ENCODE data around the gene TMEM138. TPM values are rescaled to one million over a fixed set of nuclear protein-coding genes. Genes with fewer than 3 reads are reported as not detected.
A peak's percentile ranks its signal among the peaks of the same experiment; 100 is the strongest.

Gene TMEM138
- total RNA-seq, 1 donor from 2014 or later: 30.7 TPM

DNA sequence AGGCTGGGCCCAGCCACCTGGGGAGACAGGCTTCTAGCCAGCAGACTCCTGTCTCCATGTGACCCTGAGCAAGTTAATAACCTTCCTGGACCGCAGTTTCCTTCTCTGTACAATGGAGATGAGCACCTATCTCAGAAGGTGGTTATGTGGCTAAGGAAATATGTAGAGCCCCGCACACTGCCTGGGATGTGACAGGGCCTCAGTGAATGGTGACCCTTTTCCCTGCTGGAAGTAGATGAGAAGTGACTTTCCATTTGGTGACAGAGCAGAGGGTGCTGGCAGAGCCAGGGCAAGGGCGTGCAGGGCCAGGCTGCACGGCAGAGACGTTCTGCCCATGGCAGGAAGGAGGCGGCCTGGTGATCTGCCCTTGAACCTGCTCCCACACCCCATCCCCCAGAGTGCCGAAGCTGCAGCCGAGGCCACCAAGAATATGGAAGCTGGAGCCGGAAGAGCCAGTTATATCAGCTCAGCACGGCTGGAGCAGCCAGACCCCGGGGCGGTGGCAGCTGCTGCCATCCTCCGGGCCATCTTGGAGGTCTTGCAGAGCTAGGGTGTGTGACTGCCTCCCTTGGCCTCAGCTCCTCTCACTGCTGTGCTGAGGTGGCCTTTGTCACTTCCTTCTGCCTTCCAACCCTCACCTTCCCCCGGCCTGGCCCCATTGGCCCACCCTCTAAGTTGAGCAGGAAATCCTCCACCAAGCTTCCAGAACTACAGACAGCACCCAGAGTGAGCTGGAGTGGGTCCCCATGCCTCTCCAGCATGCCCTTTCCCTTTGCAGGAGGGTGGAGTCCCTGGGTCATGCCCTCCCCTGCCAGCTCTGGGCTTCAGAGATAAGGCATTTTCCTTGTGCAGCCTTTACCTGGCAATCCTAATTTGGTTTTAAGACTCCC is 16.0 kb upstream of the TMEM138 start:
- Mint-ChIP-seq H3K36me3 (peaks cover 9% of the 10 kb centered on the region), H3K27me3 (ENCODE audit: insufficient read depth, low read depth) (peaks cover 3% of the 10 kb centered on the region), H3K27ac (no peak overlapping the region), H3K4me1 (no peaks in the 10 kb centered on the region), H3K4me3 (no peak overlapping the region), H3K9me3 (no peaks in the 10 kb centered on the region)
- no peaks in the 10 kb centered on the region for H3K9me3 ChIP-seq (ENCODE audit: low read depth)
- H3K9ac ChIP-seq: no peak overlapping the region
- no peaks in the 10 kb centered on the region for H3K36me3 ChIP-seq
- H2AFZ ChIP-seq (replicated peaks): no peak overlapping the region
- DNase-seq (ENCODE audit: low spot score): no peak
- TF ChIP-seq EZH2phosphoT487 (IDR thresholded peaks at IDR 0.05): no peak
- TF ChIP-seq, protein P1, sequence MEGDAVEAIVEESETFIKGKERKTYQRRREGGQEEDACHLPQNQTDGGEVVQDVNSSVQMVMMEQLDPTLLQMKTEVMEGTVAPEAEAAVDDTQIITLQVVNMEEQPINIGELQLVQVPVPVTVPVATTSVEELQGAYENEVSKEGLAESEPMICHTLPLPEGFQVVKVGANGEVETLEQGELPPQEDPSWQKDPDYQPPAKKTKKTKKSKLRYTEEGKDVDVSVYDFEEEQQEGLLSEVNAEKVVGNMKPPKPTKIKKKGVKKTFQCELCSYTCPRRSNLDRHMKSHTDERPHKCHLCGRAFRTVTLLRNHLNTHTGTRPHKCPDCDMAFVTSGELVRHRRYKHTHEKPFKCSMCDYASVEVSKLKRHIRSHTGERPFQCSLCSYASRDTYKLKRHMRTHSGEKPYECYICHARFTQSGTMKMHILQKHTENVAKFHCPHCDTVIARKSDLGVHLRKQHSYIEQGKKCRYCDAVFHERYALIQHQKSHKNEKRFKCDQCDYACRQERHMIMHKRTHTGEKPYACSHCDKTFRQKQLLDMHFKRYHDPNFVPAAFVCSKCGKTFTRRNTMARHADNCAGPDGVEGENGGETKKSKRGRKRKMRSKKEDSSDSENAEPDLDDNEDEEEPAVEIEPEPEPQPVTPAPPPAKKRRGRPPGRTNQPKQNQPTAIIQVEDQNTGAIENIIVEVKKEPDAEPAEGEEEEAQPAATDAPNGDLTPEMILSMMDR (IDR thresholded peaks at IDR 0.05): no peak
- no peak for TF ChIP-seq EZH2 (IDR thresholded peaks at IDR 0.05)
- no peaks in the 10 kb centered on the region for H3K4me1 ChIP-seq
- no peak overlapping the region for H3K27ac ChIP-seq
- H3K4me2 ChIP-seq: no peak overlapping the region
- H4K20me1 ChIP-seq (ENCODE audit: low read depth): no peaks in the 10 kb centered on the region
- no peaks in the 10 kb centered on the region for H3K79me2 ChIP-seq (ENCODE audit: low read depth)
- no peaks in the 10 kb centered on the region for H3K27me3 ChIP-seq
- no peak overlapping the region for H3K4me3 ChIP-seq
- H3F3A ChIP-seq (ENCODE audit: low read depth): no peaks in the 10 kb centered on the region

DNA sequence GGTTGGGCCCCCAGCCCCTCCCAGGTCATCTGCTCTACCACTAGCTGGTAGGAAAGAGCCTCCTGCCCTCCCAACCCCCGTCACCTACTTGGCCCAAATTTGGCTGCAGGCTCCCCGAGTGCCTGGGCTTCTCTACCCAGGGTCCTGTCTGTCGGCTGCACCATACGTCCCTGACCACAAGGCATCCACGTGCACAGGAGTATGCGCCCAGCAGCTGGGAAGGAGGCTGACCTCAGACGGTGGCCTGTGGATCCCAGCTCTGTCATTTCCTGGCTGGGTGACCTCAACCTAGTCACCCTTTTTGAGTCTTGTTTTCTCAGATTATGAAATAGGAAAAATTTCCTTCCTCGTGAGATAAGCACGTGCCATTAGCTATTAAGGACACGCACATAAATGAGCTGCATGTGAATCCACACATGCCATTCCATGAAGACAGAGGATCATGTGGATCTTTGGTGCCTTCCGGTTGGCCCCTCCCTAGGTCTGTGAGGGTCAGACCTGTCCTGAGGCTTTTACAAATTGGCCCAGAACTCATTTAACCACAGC is 14.2 kb upstream of the TMEM138 start:
- no peak overlapping the region for H3K4me3 ChIP-seq
- H3K27ac ChIP-seq: no peak overlapping the region
- no peaks in the 10 kb centered on the region for H3K4me1 ChIP-seq
- no peak overlapping the region for H3K9ac ChIP-seq
- H3K9me3 ChIP-seq (ENCODE audit: low read depth): no peaks in the 10 kb centered on the region
- no peaks in the 10 kb centered on the region for H3K27me3 ChIP-seq
- Mint-ChIP-seq H3K27ac (no peak overlapping the region), H3K9me3 (no peaks in the 10 kb centered on the region), H3K4me1 (no peaks in the 10 kb centered on the region), H3K27me3 (ENCODE audit: insufficient read depth, low read depth) (peaks cover 3% of the 10 kb centered on the region), H3K36me3 (peaks cover 7% of the 10 kb centered on the region), H3K4me3 (no peak overlapping the region)
- no peaks in the 10 kb centered on the region for H3F3A ChIP-seq (ENCODE audit: low read depth)
- H4K20me1 ChIP-seq (ENCODE audit: low read depth): no peaks in the 10 kb centered on the region
- no peaks in the 10 kb centered on the region for H3K36me3 ChIP-seq
- H3K4me2 ChIP-seq: no peak overlapping the region
- TF ChIP-seq EZH2phosphoT487 (IDR thresholded peaks at IDR 0.05): no peak
- TF ChIP-seq EZH2 (IDR thresholded peaks at IDR 0.05): no peak
- TF ChIP-seq, protein P1 (IDR thresholded peaks at IDR 0.05): no peak
- DNase-seq (ENCODE audit: low spot score): no peak
- H2AFZ ChIP-seq (replicated peaks): no peak overlapping the region
- H3K79me2 ChIP-seq (ENCODE audit: low read depth): no peaks in the 10 kb centered on the region

DNA sequence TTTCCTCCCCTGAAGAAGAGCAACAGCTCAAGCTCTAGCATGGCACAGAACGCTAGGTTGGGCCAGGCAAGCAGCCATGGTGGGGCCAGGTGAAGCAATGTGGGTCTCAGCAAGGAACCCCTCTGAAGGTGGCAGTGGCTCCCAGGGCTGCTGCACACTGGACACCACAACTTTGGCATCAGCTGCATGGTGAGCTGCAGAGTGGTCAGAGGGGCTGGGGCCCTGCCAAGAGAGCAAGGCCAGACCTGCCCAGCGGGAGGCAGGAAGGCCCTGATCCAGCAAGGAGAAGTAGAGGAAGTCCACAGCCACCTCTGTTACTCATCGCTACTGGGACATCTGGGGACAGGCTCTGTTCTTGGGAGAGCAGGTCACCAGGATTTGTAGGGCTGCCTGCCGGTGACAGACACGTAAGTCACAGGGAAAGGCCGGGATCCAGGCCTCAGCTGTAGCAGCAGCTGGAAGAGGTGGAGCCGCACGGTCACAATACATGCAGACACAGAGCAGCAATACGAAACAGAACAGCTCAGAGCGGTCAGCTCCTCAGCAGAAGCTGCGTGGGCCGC is 12.9 kb upstream of the TMEM138 start:
- Histone ChIP-seq H3K27ac (no peak overlapping the region), H3K9me3 (ENCODE audit: low read depth) (no peaks in the 10 kb centered on the region), H3K27me3 (no peaks in the 10 kb centered on the region), H3F3A (ENCODE audit: low read depth) (no peaks in the 10 kb centered on the region), H3K4me1 (no peaks in the 10 kb centered on the region), H2AFZ (replicated peaks) (no peak overlapping the region), H3K4me3 (no peak overlapping the region), H4K20me1 (ENCODE audit: low read depth) (no peaks in the 10 kb centered on the region), H3K36me3 (no peaks in the 10 kb centered on the region), H3K9ac (no peak overlapping the region), H3K4me2 (no peak overlapping the region), H3K79me2 (ENCODE audit: low read depth) (no peaks in the 10 kb centered on the region)
- Mint-ChIP-seq H3K27me3 (ENCODE audit: insufficient read depth, low read depth) (peaks cover 3% of the 10 kb centered on the region), H3K9me3 (no peaks in the 10 kb centered on the region), H3K4me1 (no peaks in the 10 kb centered on the region), H3K4me3 (peak overlapping the region; percentile 18), H3K36me3 (peaks cover 7% of the 10 kb centered on the region), H3K27ac (no peak overlapping the region)
- TF ChIP-seq EZH2 (IDR thresholded peaks at IDR 0.05): no peak
- TF ChIP-seq EZH2phosphoT487 (IDR thresholded peaks at IDR 0.05): no peak
- TF ChIP-seq, protein P1 (IDR thresholded peaks at IDR 0.05): no peak
- no peak for DNase-seq (ENCODE audit: low spot score)
